ENCODE measurements around the gene TRHDE. TPM values are rescaled to one million over a fixed set of nuclear protein-coding genes. Genes with fewer than 3 reads are reported as not detected.
"Not testable (repeated sequence)": the region's sequence is repeated elsewhere in the genome, so short reads cannot be mapped to it uniquely, and the experiment has no call there.

TRHDE gene
- total RNA-seq, 2 experiments from 2014 or later: not detected

DNA sequence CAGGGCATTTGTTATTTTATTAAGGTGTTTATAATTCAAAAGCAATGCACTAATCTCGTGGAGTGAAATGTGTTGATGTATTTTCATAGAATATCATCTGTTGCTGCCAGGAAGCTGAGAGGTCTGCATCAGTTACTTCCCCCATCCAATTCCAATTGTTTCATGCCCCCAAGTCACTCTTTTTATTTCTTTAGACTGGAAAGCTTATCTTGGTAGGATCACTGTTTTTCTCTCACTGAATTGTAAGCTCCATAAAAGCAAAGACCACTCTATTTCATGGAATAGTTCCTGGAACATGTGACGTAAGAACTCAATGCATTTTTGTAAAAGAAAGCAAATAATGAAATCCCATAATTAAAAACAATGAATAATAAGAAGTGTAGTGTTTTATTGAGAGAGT is 420.2 kb downstream of the TRHDE start:
- CTCF ChIA-PET: no interaction called here
- Mint-ChIP-seq H3K4me1 (no peaks in the 10 kb centered on the region), H3K27me3 (no peaks in the 10 kb centered on the region), H3K36me3 (no peaks in the 10 kb centered on the region), H3K9me3 (ENCODE audit: low read depth) (peaks cover 11% of the 10 kb centered on the region), H3K27ac (no peak overlapping the region), H3K4me3 (no peak overlapping the region)
- DNase-seq: no peak
- ATAC-seq: no peak

DNA sequence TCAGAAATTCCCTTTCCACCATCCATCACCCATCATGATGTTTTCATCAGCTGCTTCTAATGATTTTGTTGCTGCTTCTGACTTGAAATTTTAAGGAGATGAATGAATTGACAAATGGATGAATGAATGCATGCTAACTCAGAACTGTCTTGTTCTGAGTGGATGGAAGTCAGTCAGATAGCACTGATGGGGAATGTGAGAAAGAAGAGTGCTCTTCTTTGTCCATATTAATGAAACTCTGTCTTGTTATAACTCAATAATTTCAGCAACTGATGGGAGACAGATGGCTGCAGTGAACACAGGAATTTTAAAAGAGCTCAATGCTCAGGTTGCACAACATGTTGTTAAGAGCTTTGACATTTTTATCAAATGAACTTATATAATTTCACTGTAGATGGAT is 422.0 kb downstream of the TRHDE start:
- H3K27me3 Mint-ChIP-seq: no peaks in the 10 kb centered on the region
- ATAC-seq: no peak
- H3K36me3 Mint-ChIP-seq: no peaks in the 10 kb centered on the region
- DNase-seq: no peak
- H3K9me3 Mint-ChIP-seq (ENCODE audit: low read depth): peaks cover 11% of the 10 kb centered on the region
- no peak overlapping the region for H3K27ac Mint-ChIP-seq
- CTCF ChIA-PET: no interaction called here
- no peaks in the 10 kb centered on the region for H3K4me1 Mint-ChIP-seq
- no peak overlapping the region for H3K4me3 Mint-ChIP-seq

DNA sequence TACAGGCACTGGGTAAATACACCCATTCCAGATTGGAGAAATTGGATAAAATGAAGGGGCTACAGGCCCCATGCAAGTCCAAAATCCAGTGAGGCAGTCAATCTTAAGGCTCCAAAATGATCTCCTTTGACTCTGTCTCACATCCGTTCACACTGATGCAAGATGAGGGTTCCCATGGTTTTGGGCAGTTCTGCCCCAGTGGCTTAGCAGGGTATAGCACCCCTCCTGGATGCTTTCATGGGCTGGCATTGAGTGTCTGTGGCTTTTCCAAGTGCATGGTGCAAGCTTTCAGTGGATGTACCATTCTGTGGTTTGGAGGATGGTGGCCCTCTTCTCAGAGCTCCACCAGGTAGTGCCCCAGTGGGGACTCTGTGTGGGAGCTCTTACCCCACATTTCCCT is 427.2 kb downstream of the TRHDE start:
- H3K9me3 Mint-ChIP-seq (ENCODE audit: low read depth): peaks cover 4% of the 10 kb centered on the region
- no peaks in the 10 kb centered on the region for H3K4me1 Mint-ChIP-seq
- CTCF ChIA-PET: no interaction called here
- ATAC-seq (no peak), DNase-seq (no peak)
- no peak overlapping the region for H3K27ac Mint-ChIP-seq
- H3K36me3 Mint-ChIP-seq: no peaks in the 10 kb centered on the region
- no peak overlapping the region for H3K4me3 Mint-ChIP-seq
- no peaks in the 10 kb centered on the region for H3K27me3 Mint-ChIP-seq

DNA sequence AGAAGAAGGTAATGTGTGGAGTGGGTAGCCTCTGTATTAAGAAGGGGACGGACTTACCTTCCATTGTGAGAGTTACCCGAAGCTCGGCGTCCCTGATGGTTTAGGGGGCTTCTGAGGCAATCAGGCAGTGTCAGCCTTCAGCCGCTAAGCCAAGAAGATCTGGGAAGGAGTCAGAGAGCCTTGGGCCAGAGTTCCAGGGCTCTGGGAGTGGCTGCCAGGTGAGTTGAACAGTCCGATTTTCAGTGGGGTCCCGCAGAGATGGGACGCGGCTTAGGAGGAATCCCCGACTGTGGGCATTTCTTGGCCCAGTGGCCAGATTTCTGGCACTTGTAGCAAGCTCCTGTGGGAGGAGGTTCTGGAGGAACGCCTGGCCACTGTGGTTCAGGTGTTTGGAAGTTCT is 439.9 kb downstream of the TRHDE start:
- not testable (repeated sequence) for ATAC-seq, H3K4me3 Mint-ChIP-seq

DNA sequence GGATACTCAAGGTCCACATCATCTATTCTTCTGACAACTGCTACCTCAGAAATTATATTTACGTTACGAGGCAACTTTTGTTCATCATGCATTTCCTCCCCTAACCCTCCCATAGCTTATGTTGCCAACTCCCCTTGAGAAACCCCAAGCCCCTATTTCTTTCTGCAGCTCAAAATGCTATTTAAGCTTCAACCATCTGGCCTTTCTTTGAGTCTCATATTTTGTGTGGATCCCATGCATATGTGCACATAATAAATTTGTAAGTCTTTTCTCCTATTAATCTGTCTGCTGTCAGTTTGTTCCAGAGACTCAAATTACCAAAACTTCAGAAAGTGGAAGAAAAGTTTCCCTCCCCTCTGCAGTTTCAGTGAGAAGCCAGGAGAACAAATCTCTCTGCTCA is 444.1 kb downstream of the TRHDE start:
- H3K9me3 Mint-ChIP-seq (ENCODE audit: low read depth): no peaks in the 10 kb centered on the region
- CTCF ChIA-PET: no interaction called here
- no peak for DNase-seq
- H3K4me1 Mint-ChIP-seq: no peaks in the 10 kb centered on the region
- no peak overlapping the region for H3K27ac Mint-ChIP-seq
- no peak for ATAC-seq
- H3K36me3 Mint-ChIP-seq: no peaks in the 10 kb centered on the region
- no peaks in the 10 kb centered on the region for H3K27me3 Mint-ChIP-seq
- no peak overlapping the region for H3K4me3 Mint-ChIP-seq

More for the DNA sequence above, 439.9 kb downstream of the TRHDE start:
- H3K27me3 Mint-ChIP-seq; H3K36me3 Mint-ChIP-seq; CTCF ChIA-PET; H3K4me1 Mint-ChIP-seq; H3K27ac Mint-ChIP-seq; H3K9me3 Mint-ChIP-seq (ENCODE audit: low read depth); DNase-seq: not testable (repeated sequence)

DNA sequence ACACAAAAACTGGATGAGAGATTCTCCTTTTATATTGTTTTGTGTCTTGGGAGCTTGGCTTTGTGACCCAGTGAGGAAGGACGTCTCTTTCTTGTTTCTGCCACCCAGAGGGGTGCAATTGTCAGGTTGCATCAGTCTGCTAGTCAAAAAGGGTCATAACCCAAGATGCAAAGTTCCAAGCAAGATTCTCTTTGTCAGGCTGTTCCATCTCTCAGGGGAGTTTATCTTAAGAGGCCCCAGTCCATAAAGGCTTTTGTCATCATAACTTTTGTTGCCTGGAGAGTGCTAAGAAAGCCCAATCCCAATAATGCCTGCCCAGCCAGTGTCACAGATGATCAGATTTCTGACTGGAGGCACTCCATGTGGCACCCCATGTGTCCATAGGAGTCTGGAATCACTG is 444.9 kb downstream of the TRHDE start:
- H3K27ac Mint-ChIP-seq: no peak overlapping the region
- H3K27me3 Mint-ChIP-seq: no peaks in the 10 kb centered on the region
- ATAC-seq: no peak
- no peaks in the 10 kb centered on the region for H3K4me1 Mint-ChIP-seq
- CTCF ChIA-PET: no interaction called here
- H3K9me3 Mint-ChIP-seq (ENCODE audit: low read depth): peaks cover 3% of the 10 kb centered on the region
- H3K36me3 Mint-ChIP-seq: no peaks in the 10 kb centered on the region
- no peak overlapping the region for H3K4me3 Mint-ChIP-seq
- no peak for DNase-seq

All from activated CD8-positive, alpha-beta memory T cell treated with anti-CD3 and anti-CD28 coated beads, Interleukin-2, amount 10 ng/mL, durations not matched to agents 7 days and 5 days (primary cell).